ENCODE results near the gene KCNN3.

The KCNN3 gene

GRCh38 chr1:154820646-154821045, 49.4 kb downstream of the KCNN3 start:
- peaks cover 8% of the 10 kb centered on the region for H3K4me1 ChIP-seq (ENCODE audit: control insufficient read depth, low read depth, low read length)

GRCh38 chr1:154819628-154820590, 50.2 kb downstream of the KCNN3 start:
- H3K9me3 ChIP-seq (ENCODE audit: control insufficient read depth, low read depth, low read length), result no peaks in the 10 kb centered on the region
- no peaks in the 10 kb centered on the region for H3K36me3 ChIP-seq (ENCODE audit: control insufficient read depth, low read depth, low read length)
- H3K9ac ChIP-seq (ENCODE audit: low read length), result no peak overlapping the region
- H3K27ac ChIP-seq (ENCODE audit: low read length), result no peak overlapping the region
- H3K27me3 ChIP-seq (ENCODE audit: control insufficient read depth, insufficient read depth, low read length), result no peaks in the 10 kb centered on the region
- H3K4me3 ChIP-seq (ENCODE audit: low read length), result no peak overlapping the region
- H3K4me1 ChIP-seq (ENCODE audit: control insufficient read depth, low read depth, low read length), result peaks cover 8% of the 10 kb centered on the region

More at GRCh38 chr1:154820646-154821045, 49.4 kb downstream of the KCNN3 start:
- H3K36me3 ChIP-seq (ENCODE audit: control insufficient read depth, low read depth, low read length), result no peaks in the 10 kb centered on the region
- H3K9ac ChIP-seq (ENCODE audit: low read length), result no peak overlapping the region
- H3K27me3 ChIP-seq (ENCODE audit: control insufficient read depth, insufficient read depth, low read length), result no peaks in the 10 kb centered on the region
- H3K27ac ChIP-seq (ENCODE audit: low read length), result no peak overlapping the region
- H3K9me3 ChIP-seq (ENCODE audit: control insufficient read depth, low read depth, low read length), result no peaks in the 10 kb centered on the region
- no peak overlapping the region for H3K4me3 ChIP-seq (ENCODE audit: low read length)

GRCh38 chr1:154818911-154819310, 51.2 kb downstream of the KCNN3 start:
- Histone ChIP-seq H3K27ac (ENCODE audit: low read length) (no peak overlapping the region), H3K9me3 (ENCODE audit: control insufficient read depth, low read depth, low read length) (no peaks in the 10 kb centered on the region), H3K36me3 (ENCODE audit: control insufficient read depth, low read depth, low read length) (no peaks in the 10 kb centered on the region), H3K4me1 (ENCODE audit: control insufficient read depth, low read depth, low read length) (peaks cover 11% of the 10 kb centered on the region), H3K9ac (ENCODE audit: low read length) (no peak overlapping the region), H3K27me3 (ENCODE audit: control insufficient read depth, insufficient read depth, low read length) (no peaks in the 10 kb centered on the region), H3K4me3 (ENCODE audit: low read length) (no peak overlapping the region)

GRCh38 chr1:154816937-154817336, 53.1 kb downstream of the KCNN3 start:
- Histone ChIP-seq H3K4me1 (ENCODE audit: control insufficient read depth, low read depth, low read length) (peaks cover 14% of the 10 kb centered on the region), H3K4me3 (ENCODE audit: low read length) (no peak overlapping the region), H3K36me3 (ENCODE audit: control insufficient read depth, low read depth, low read length) (no peaks in the 10 kb centered on the region)

GRCh38 chr1:154816369-154816768, 53.7 kb downstream of the KCNN3 start:
- Histone ChIP-seq H3K27me3 (ENCODE audit: control insufficient read depth, insufficient read depth, low read length) (no peaks in the 10 kb centered on the region), H3K9ac (ENCODE audit: low read length) (no peak overlapping the region), H3K36me3 (ENCODE audit: control insufficient read depth, low read depth, low read length) (no peaks in the 10 kb centered on the region), H3K4me1 (ENCODE audit: control insufficient read depth, low read depth, low read length) (peaks cover 19% of the 10 kb centered on the region), H3K9me3 (ENCODE audit: control insufficient read depth, low read depth, low read length) (no peaks in the 10 kb centered on the region), H3K4me3 (ENCODE audit: low read length) (no peak overlapping the region), H3K27ac (ENCODE audit: low read length) (no peak overlapping the region)

More at GRCh38 chr1:154816937-154817336, 53.1 kb downstream of the KCNN3 start:
- Histone ChIP-seq H3K27ac (ENCODE audit: low read length) (no peak overlapping the region), H3K27me3 (ENCODE audit: control insufficient read depth, insufficient read depth, low read length) (no peaks in the 10 kb centered on the region), H3K9me3 (ENCODE audit: control insufficient read depth, low read depth, low read length) (no peaks in the 10 kb centered on the region), H3K9ac (ENCODE audit: low read length) (no peak overlapping the region)

GRCh38 chr1:154813846-154814505, 56.1 kb downstream of the KCNN3 start:
- H3K4me3 ChIP-seq (ENCODE audit: low read length), result no peak overlapping the region
- no peak overlapping the region for H3K27ac ChIP-seq (ENCODE audit: low read length)
- no peaks in the 10 kb centered on the region for H3K9me3 ChIP-seq (ENCODE audit: control insufficient read depth, low read depth, low read length)
- peaks cover 20% of the 10 kb centered on the region for H3K4me1 ChIP-seq (ENCODE audit: control insufficient read depth, low read depth, low read length)
- H3K9ac ChIP-seq (ENCODE audit: low read length), result no peak overlapping the region
- H3K36me3 ChIP-seq (ENCODE audit: control insufficient read depth, low read depth, low read length), result no peaks in the 10 kb centered on the region
- no peaks in the 10 kb centered on the region for H3K27me3 ChIP-seq (ENCODE audit: control insufficient read depth, insufficient read depth, low read length)

- Histone ChIP-seq H3K27me3 (ENCODE audit: control insufficient read depth, insufficient read depth, low read length) (no peaks in the 10 kb centered on the region), H3K9ac (ENCODE audit: low read length) (no peak overlapping the region), H3K4me1 (ENCODE audit: control insufficient read depth, low read depth, low read length) (peaks cover 20% of the 10 kb centered on the region), H3K36me3 (ENCODE audit: control insufficient read depth, low read depth, low read length) (no peaks in the 10 kb centered on the region), H3K4me3 (ENCODE audit: low read length) (no peak overlapping the region), H3K27ac (ENCODE audit: low read length) (no peak overlapping the region), H3K9me3 (ENCODE audit: control insufficient read depth, low read depth, low read length) (no peaks in the 10 kb centered on the region)
Observed at GRCh38 chr1:154813300-154813816, 56.7 kb downstream of the KCNN3 start.

- H3K27me3 ChIP-seq (ENCODE audit: control insufficient read depth, insufficient read depth, low read length), result no peaks in the 10 kb centered on the region
- H3K4me3 ChIP-seq (ENCODE audit: low read length), result no peak overlapping the region
- no peak overlapping the region for H3K27ac ChIP-seq (ENCODE audit: low read length)
Observed at GRCh38 chr1:154812877-154813276, 57.2 kb downstream of the KCNN3 start.

GRCh38 chr1:154810571-154810970, 59.5 kb downstream of the KCNN3 start:
- Histone ChIP-seq H3K36me3 (ENCODE audit: control insufficient read depth, low read depth, low read length) (no peaks in the 10 kb centered on the region), H3K27ac (ENCODE audit: low read length) (no peak overlapping the region), H3K27me3 (ENCODE audit: control insufficient read depth, insufficient read depth, low read length) (no peaks in the 10 kb centered on the region), H3K9ac (ENCODE audit: low read length) (no peak overlapping the region), H3K9me3 (ENCODE audit: control insufficient read depth, low read depth, low read length) (no peaks in the 10 kb centered on the region), H3K4me3 (ENCODE audit: low read length) (no peak overlapping the region), H3K4me1 (ENCODE audit: control insufficient read depth, low read depth, low read length) (peaks cover 20% of the 10 kb centered on the region)

More at GRCh38 chr1:154812877-154813276, 57.2 kb downstream of the KCNN3 start:
- Histone ChIP-seq H3K4me1 (ENCODE audit: control insufficient read depth, low read depth, low read length) (peaks cover 20% of the 10 kb centered on the region), H3K9me3 (ENCODE audit: control insufficient read depth, low read depth, low read length) (no peaks in the 10 kb centered on the region), H3K36me3 (ENCODE audit: control insufficient read depth, low read depth, low read length) (no peaks in the 10 kb centered on the region), H3K9ac (ENCODE audit: low read length) (no peak overlapping the region)

GRCh38 chr1:154809436-154810413, 60.4 kb downstream of the KCNN3 start:
- H3K36me3 ChIP-seq (ENCODE audit: control insufficient read depth, low read depth, low read length), result no peaks in the 10 kb centered on the region
- no peaks in the 10 kb centered on the region for H3K9me3 ChIP-seq (ENCODE audit: control insufficient read depth, low read depth, low read length)
- H3K9ac ChIP-seq (ENCODE audit: low read length), result no peak overlapping the region
- H3K27ac ChIP-seq (ENCODE audit: low read length), result no peak overlapping the region
- H3K4me3 ChIP-seq (ENCODE audit: low read length), result no peak overlapping the region
- H3K27me3 ChIP-seq (ENCODE audit: control insufficient read depth, insufficient read depth, low read length), result no peaks in the 10 kb centered on the region
- H3K4me1 ChIP-seq (ENCODE audit: control insufficient read depth, low read depth, low read length), result peaks cover 20% of the 10 kb centered on the region

GRCh38 chr1:154808909-154809262, 61.2 kb downstream of the KCNN3 start:
- Histone ChIP-seq H3K36me3 (ENCODE audit: control insufficient read depth, low read depth, low read length) (no peaks in the 10 kb centered on the region), H3K4me1 (ENCODE audit: control insufficient read depth, low read depth, low read length) (peaks cover 16% of the 10 kb centered on the region), H3K9ac (ENCODE audit: low read length) (no peak overlapping the region), H3K9me3 (ENCODE audit: control insufficient read depth, low read depth, low read length) (no peaks in the 10 kb centered on the region), H3K27ac (ENCODE audit: low read length) (no peak overlapping the region), H3K4me3 (ENCODE audit: low read length) (no peak overlapping the region), H3K27me3 (ENCODE audit: control insufficient read depth, insufficient read depth, low read length) (no peaks in the 10 kb centered on the region)
